ENCODE measurements around the gene INCENP. TPM values are rescaled to one million over a fixed set of nuclear protein-coding genes. Genes with fewer than 3 reads are reported as not detected.

INCENP gene
- total and polyA plus RNA-seq, 2 of the 13 experiments (the other 11 are each of a cell fraction or from before 2014, with no cell fraction given): 14.1 to 37.3 TPM

- TF ChIP-seq ZNF687 (CRISPR knock-in tag; IDR thresholded peaks at IDR 0.05) (no peak), CEBPG (CRISPR knock-in tag; IDR thresholded peaks at IDR 0.05) (no peak), TOPORS (CRISPR knock-in tag; IDR thresholded peaks at IDR 0.05) (no peak), TCF12 (IDR thresholded peaks at IDR 0.05) (no peak), TCF12 (CRISPR knock-in tag; IDR thresholded peaks at IDR 0.05) (no peak), CSRNP2 (CRISPR knock-in tag; conservative IDR thresholded peaks at IDR 0.05; ENCODE audit: low read depth) (no peak), BCL3 (CRISPR knock-in tag; IDR thresholded peaks at IDR 0.05) (no peak), KLF9 (CRISPR knock-in tag; IDR thresholded peaks at IDR 0.05; ENCODE audit: low read depth) (no peak), MAFK (conservative IDR thresholded peaks at IDR 0.05 in 1 of 2, IDR thresholded peaks at IDR 0.05 in 1 of 2; ENCODE audit: low read length in 2 of 2) (no peak), THAP9 (CRISPR knock-in tag; IDR thresholded peaks at IDR 0.05; ENCODE audit: borderline replicate concordance) (no peak), TMF1 (CRISPR knock-in tag; IDR thresholded peaks at IDR 0.05; ENCODE audit: low read depth) (no peak), ZNF670 (CRISPR knock-in tag; IDR thresholded peaks at IDR 0.05; ENCODE audit: borderline replicate concordance) (no peak)
Measured at GRCh38 chr11:62139526-62140303, 15.9 kb downstream of the INCENP start (continued).

Measured in HepG2 (cell line).